Neuronal stem cell (in vitro differentiated cells): ENCODE data around the gene ARMC12.

Source experiments
- DNase-seq: peaks from one replicate; pipeline ENCODE4 v3.0.0-alpha.2; 2013; ENCODE audit warnings: low spot score
- H2AFZ ChIP-seq: one replicate; pipeline ENCODE4 v1.6.1; 2013; ENCODE audit warnings: mild to moderate bottlenecking, low read length, inconsistent platforms
- H2AK5ac ChIP-seq: 2 replicates; pipeline ENCODE4 v1.6.1; 2013; ENCODE audit warnings: low read depth, mild to moderate bottlenecking, inconsistent platforms, low read length, moderate library complexity, mixed read lengths
- H2BK120ac ChIP-seq: 2 replicates; pipeline ENCODE4 v1.6.1; 2013; ENCODE audit warnings: low read depth, mild to moderate bottlenecking, inconsistent platforms, low read length, moderate library complexity, mixed read lengths
- H2BK12ac ChIP-seq: one replicate; pipeline ENCODE4 v1.6.1; 2013; ENCODE audit warnings: low read length, inconsistent platforms
- H2BK15ac ChIP-seq: 2 replicates; pipeline ENCODE4 v1.6.1; 2013; ENCODE audit warnings: mild to moderate bottlenecking, low read length, inconsistent platforms, mixed read lengths
- H2BK5ac ChIP-seq: one replicate; pipeline ENCODE4 v1.6.1; 2013; ENCODE audit warnings: inconsistent platforms, mild to moderate bottlenecking, low read length, moderate library complexity
- H3K14ac ChIP-seq: one replicate; pipeline ENCODE4 v1.6.1; 2013; ENCODE audit warnings: low read length, inconsistent platforms
- H3K18ac ChIP-seq: 2 replicates; pipeline ENCODE4 v1.6.1; 2013; ENCODE audit warnings: low read length, inconsistent platforms
- H3K23ac ChIP-seq: 2 replicates; pipeline ENCODE4 v1.6.1; 2013; ENCODE audit warnings: low read depth, mild to moderate bottlenecking, mixed read lengths, low read length, inconsistent platforms; ENCODE audit not compliant: poor library complexity
- H3K27ac ChIP-seq: replicated peaks from 3 replicates; pipeline ENCODE4 v1.5.1; 2013; ENCODE audit warnings: low read length, inconsistent platforms
- H3K27me3 ChIP-seq, 3 experiments: 2 replicates each; pipeline ENCODE4 v1.6.1; 2013; ENCODE audit warnings: low read length in 3 of 3, mild to moderate bottlenecking in 2 of 3, inconsistent platforms in 1 of 3, low read depth in 1 of 3, mixed read lengths in 1 of 3, moderate library complexity in 1 of 3; ENCODE audit not compliant: control insufficient read depth in 3 of 3, insufficient read depth in 3 of 3
- H3K36me3 ChIP-seq, 2 donors: replicated peaks in 1 of 2; 2 replicates each; pipeline ENCODE4 v1.6.1; 2013; ENCODE audit warnings: low read length in 2 of 2; ENCODE audit not compliant: control insufficient read depth in 2 of 2, insufficient read depth in 2 of 2
- H3K4ac ChIP-seq: 2 replicates; pipeline ENCODE4 v1.6.1; 2013; ENCODE audit warnings: inconsistent platforms, mild to moderate bottlenecking, low read length, moderate library complexity
- H3K4me1 ChIP-seq, 2 donors: 1 replicate in 1 of 2; 2 replicates in 1 of 2; pipeline ENCODE4 v1.6.1; 2013; ENCODE audit warnings: low read length in 2 of 2, low read depth in 1 of 2; ENCODE audit not compliant: control insufficient read depth in 2 of 2, insufficient read depth in 1 of 2
- H3K4me2 ChIP-seq: one replicate; pipeline ENCODE4 v1.6.1; 2013; ENCODE audit warnings: mild to moderate bottlenecking, low read length, inconsistent platforms; ENCODE audit not compliant: insufficient read depth, poor library complexity, severe bottlenecking
- H3K4me3 ChIP-seq, 2 donors: 2 replicates each; pipeline ENCODE4 v1.5.1; 2013; ENCODE audit warnings: low read length in 2 of 2, mild to moderate bottlenecking in 2 of 2, inconsistent platforms in 1 of 2, moderate library complexity in 1 of 2
- H3K79me1 ChIP-seq: one replicate; pipeline ENCODE4 v1.6.1; 2013; ENCODE audit warnings: low read depth, mild to moderate bottlenecking, inconsistent platforms, low read length, moderate library complexity
- H3K9ac ChIP-seq: one replicate; pipeline ENCODE4 v1.6.1; 2013; ENCODE audit warnings: mild to moderate bottlenecking, low read depth, low read length, inconsistent platforms; ENCODE audit not compliant: poor library complexity
- H3K9me3 ChIP-seq, 2 donors: replicated peaks in 1 of 2; 2 replicates each; pipeline versions ENCODE3 to v1.6.1; 2013; ENCODE audit warnings: low read length in 2 of 2, mild to moderate bottlenecking in 2 of 2, inconsistent platforms in 1 of 2, low read depth in 1 of 2, mixed read lengths in 1 of 2, moderate library complexity in 1 of 2; ENCODE audit not compliant: control insufficient read depth in 2 of 2, insufficient read depth in 1 of 2
- H4K8ac ChIP-seq: one replicate; pipeline ENCODE4 v1.6.1; 2013; ENCODE audit warnings: low read depth, mild to moderate bottlenecking, inconsistent platforms, low read length, moderate library complexity
- H4K91ac ChIP-seq: one replicate; pipeline ENCODE4 v1.6.1; 2013; ENCODE audit warnings: low read length, low read depth, mild to moderate bottlenecking, inconsistent platforms; ENCODE audit not compliant: poor library complexity
- WGBS, 2 donors: extraction: QIAGEN DNeasy Blood & Tissue Kit; methylation state at CpG; one replicate each; pipeline ENCODE4 v1.1.7; 2013; ENCODE audit warnings: missing lambda C conversion rate in 2 of 2, mixed read lengths in 1 of 2; ENCODE audit not compliant: insufficient read length in 2 of 2, insufficient replicate concordance in 1 of 2; ENCODE audit errors: extremely low coverage in 2 of 2; 5-methylcytosine and 5-hydroxymethylcytosine counted together

Gene ARMC12

DNA sequence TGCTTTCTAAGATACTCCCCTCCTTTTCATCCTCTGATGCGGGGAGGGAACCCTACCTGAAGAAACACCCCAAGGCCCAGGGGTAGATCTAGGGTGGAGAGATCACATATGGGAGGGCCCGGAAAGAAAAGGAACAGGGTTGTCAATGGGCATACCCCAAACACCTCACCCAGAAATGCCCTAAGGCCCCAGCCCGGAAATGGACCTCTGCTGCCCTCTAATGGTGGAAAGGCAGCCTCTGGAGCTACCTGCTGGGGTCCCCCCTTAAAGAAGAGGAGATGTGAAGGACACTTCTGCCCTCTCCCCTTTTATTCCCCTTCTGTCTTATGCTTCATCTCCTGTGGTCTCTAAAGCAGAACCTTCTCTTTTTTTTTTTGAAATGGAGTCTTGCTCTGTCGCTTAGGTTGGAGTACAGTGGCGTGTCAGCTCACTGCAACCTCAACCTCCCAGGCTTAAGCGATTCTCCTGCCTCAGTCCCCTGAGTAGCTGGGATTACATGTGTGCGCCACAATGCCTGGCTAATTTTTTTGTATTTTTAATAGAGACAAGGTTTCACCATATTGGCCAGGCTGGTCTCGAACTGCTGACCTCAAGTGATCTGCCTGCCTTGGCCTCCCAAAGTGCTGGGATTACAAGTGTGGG, 458 bp upstream of the ARMC12 start:
- WGBS, 2 donors: no CpG with 5 or more reads among the region's 8 CpGs
- H4K8ac ChIP-seq: no peak overlapping the region

DNA sequence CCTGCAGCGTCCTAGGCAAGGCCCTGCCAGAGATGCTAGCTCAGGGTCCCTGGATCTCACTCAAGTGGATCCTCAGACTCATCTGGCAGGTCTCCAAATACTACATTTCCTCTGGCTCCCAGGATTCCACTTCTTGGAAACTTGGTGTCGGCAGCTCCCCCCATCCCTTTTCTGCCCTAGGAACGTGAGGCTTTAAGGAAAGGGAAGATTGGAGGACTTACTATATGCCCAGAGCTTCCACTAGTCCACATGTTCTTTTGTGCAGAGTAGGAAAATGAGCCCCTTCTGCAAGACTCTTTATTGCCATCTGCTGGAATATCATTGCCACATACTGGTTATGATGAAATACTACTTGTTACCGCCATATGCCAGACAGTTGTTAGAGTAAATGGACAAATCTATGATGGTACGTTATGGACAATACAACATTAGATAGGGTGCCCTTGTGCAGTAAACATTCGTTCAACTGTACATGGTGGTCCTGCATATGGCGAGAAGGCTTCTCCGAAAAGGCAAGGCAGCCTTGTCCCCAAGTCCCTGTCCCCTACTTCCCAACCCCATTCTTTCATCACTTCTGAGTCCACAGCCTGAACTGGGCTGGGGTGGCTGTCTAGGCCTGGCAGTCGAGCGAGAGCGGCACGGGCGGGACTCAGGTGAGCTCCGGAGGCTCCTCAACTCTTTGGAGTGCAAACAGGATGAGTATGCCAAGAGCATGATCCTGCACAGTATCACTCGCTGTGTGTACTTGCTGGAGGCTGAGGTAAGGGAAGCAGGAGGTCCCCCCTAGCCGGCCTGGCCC, 780 bp downstream of the ARMC12 start:
- peak overlapping the region; percentile 81 for H2AFZ ChIP-seq
- H2AK5ac ChIP-seq: peak overlapping the region; percentile 93
- no peak overlapping the region for H3K27ac ChIP-seq
- no peak overlapping the region for H4K8ac ChIP-seq
- peak overlapping the region; percentile 100 for H2BK15ac ChIP-seq
- H3K18ac ChIP-seq: peak overlapping the region; percentile 98
- H3K79me1 ChIP-seq: no peaks in the 10 kb centered on the region
- no peak overlapping the region for H3K4me2 ChIP-seq
- no peaks in the 10 kb centered on the region for H3K36me3 ChIP-seq
- H3K23ac ChIP-seq: no peak overlapping the region
- peak overlapping the region; percentile 95 for H2BK120ac ChIP-seq
- peak overlapping the region; percentile 68 for H3K4ac ChIP-seq
- H3K9me3 ChIP-seq: no peaks in the 10 kb centered on the region
- no peak overlapping the region for H3K4me3 ChIP-seq
- no CpG with 5 or more reads among the region's 16 CpGs for WGBS, 2 donors
- H3K14ac ChIP-seq: no peak overlapping the region
- peak overlapping the region; percentile 92 for H2BK12ac ChIP-seq
- H3K9ac ChIP-seq: no peak overlapping the region
- H3K27me3 ChIP-seq: no peaks in the 10 kb centered on the region
- no peak for DNase-seq
- H2BK5ac ChIP-seq: no peak overlapping the region
- peaks cover 28 to 35% of the 10 kb centered on the region in 2 donors for H3K4me1 ChIP-seq
- peak overlapping the region; percentile 89 for H4K91ac ChIP-seq

More for the DNA sequence above, 458 bp upstream of the ARMC12 start:
- no peak overlapping the region for H2BK12ac ChIP-seq
- peak overlapping the region; percentile 41 for H2AFZ ChIP-seq
- no peak overlapping the region for H3K27ac ChIP-seq
- H3K4me2 ChIP-seq: no peak overlapping the region
- H2AK5ac ChIP-seq: peak overlapping the region; percentile 93
- H3K14ac ChIP-seq: no peak overlapping the region
- H3K23ac ChIP-seq: no peak overlapping the region
- H3K27me3 ChIP-seq: no peaks in the 10 kb centered on the region
- peak; percentile 78 for DNase-seq
- no peak overlapping the region for H2BK5ac ChIP-seq
- H3K4ac ChIP-seq: no peak overlapping the region
- H3K36me3 ChIP-seq: no peaks in the 10 kb centered on the region
- no peak overlapping the region for H4K91ac ChIP-seq
- peak overlapping the region; percentile 100 for H2BK15ac ChIP-seq
- H3K18ac ChIP-seq: no peak overlapping the region
- peaks cover 31 to 39% of the 10 kb centered on the region in 2 donors for H3K4me1 ChIP-seq
- H3K9me3 ChIP-seq: no peaks in the 10 kb centered on the region
- no peak overlapping the region for H3K9ac ChIP-seq
- H3K79me1 ChIP-seq: no peaks in the 10 kb centered on the region
- H3K4me3 ChIP-seq: no peak overlapping the region
- H2BK120ac ChIP-seq: no peak overlapping the region

DNA sequence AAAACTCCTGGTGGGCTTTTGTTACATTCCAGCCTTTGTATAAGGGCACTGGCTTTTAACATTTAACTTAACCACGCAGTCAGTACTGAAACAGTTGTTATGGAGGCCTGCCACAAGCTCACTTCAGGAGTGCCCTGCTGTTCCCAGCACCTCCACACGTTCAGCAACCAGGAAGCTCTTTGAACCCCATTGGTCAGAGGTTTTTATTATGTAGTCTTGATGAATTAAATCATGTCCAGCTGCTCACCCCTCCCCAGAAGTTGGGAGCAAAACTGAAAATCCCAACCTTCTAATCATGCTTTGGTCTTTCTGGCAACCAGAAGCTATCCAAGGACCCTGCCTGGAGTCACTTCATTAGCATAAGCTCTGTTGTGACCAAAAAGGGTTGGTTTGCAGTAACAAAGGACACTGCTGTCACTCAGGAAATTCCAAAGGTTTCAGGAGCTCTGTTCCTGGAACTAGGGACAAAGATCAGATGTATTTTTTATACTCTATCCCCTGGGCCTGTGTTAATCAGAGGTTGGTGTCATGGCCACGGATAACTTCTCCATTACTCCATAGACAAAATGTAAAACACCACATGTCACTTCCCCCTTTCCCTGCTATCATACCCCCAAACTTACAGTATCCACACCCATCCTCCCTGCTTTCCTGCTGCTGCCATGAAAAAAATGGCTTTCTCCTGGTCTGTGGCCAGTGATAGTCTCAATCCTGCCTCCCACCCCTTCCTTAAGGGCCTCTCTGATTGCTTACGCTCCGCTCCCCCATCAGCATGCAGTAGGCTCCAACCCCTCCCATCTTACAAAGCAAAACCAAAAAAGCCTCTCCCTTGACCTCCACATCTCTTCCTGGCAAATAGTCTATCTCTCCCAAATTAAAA, 3.1 kb downstream of the ARMC12 start:
- H3K9ac ChIP-seq: no peak overlapping the region

More for the DNA sequence above, 3.1 kb downstream of the ARMC12 start:
- Histone ChIP-seq H3K27ac (peak overlapping the region; percentile 90), H4K91ac (no peak overlapping the region), H3K4me2 (peak overlapping the region; percentile 28), H3K4ac (no peak overlapping the region), H2BK5ac (no peak overlapping the region), H2BK120ac (peak overlapping the region; percentile 78), H2BK15ac (no peak overlapping the region), H3K18ac (peak overlapping the region; percentile 63), H3K79me1 (no peaks in the 10 kb centered on the region), H3K23ac (no peak overlapping the region), H2AK5ac (peak overlapping the region; percentile 29), H3K4me3 (peak overlapping the region in 1 of 2 donors; percentile 10), H3K14ac (no peak overlapping the region), H3K36me3 (no peaks in the 10 kb centered on the region), H2AFZ (peak overlapping the region; percentile 62), H3K27me3 (no peaks in the 10 kb centered on the region), H3K9me3 (no peaks in the 10 kb centered on the region), H3K4me1 (peaks cover 27 to 37% of the 10 kb centered on the region in 2 donors), H4K8ac (no peak overlapping the region), H2BK12ac (no peak overlapping the region)
- no peak for DNase-seq
- no CpG with 5 or more reads among the region's 5 CpGs for WGBS, 2 donors
